ENCODE results near the gene GJA3. TPM values are rescaled to one million over a fixed set of nuclear protein-coding genes. Genes with fewer than 3 reads are reported as not detected.

The GJA3 gene
- total RNA-seq, 4 donors from 2014 or later = 0.11 to 0.54 (median 0.41) TPM

- intact Hi-C loops (cut with DNase I) = loop anchor here (10.0 kb wide), 2 partner anchors 534 to 744 kb away; no protein-coding TSS in a partner anchor
- no peaks in the 10 kb centered on the region for H3K36me3 ChIP-seq
- H3K9me3 ChIP-seq = no peaks in the 10 kb centered on the region
- no peaks in the 10 kb centered on the region for H3K4me1 ChIP-seq
- H3K27ac ChIP-seq = no peak overlapping the region
- DNase-seq = no peak
- H3K27me3 ChIP-seq = no peaks in the 10 kb centered on the region
- 64 to 74% methylated on average over 3 of the region's 3 CpGs for WGBS, 2 donors
- no peak overlapping the region for H3K4me3 ChIP-seq (replicated peaks in 1 of 3)
- no peak for TF ChIP-seq CTCF (IDR thresholded peaks at IDR 0.05)
- TF ChIP-seq POLR2A (IDR thresholded peaks at IDR 0.05) = no peak
Observed at GRCh38 chr13:20181188-20181587, 20.3 kb upstream of the GJA3 start.

- intact Hi-C loops (cut with DNase I) = no loop called here
- WGBS, 2 donors = 74 to 83% methylated on average over 5 of the region's 5 CpGs
- no peaks in the 10 kb centered on the region for H3K4me1 ChIP-seq
Observed at GRCh38 chr13:20178156-20178555, 17.3 kb upstream of the GJA3 start.

GRCh38 chr13:20177049-20177831 lies 16.4 kb upstream of the GJA3 start:
- 30 to 48% methylated on average over 33 to 60 of the region's 67 CpGs for WGBS, 2 donors
- DNase-seq = no peak
- Histone ChIP-seq H3K4me1 (no peaks in the 10 kb centered on the region), H3K27me3 (no peaks in the 10 kb centered on the region), H3K4me3 (replicated peaks in 1 of 3) (no peak overlapping the region), H3K36me3 (no peaks in the 10 kb centered on the region), H3K27ac (no peak overlapping the region), H3K9me3 (no peaks in the 10 kb centered on the region)
- TF ChIP-seq CTCF (IDR thresholded peaks at IDR 0.05) (no peak), POLR2A (IDR thresholded peaks at IDR 0.05) (no peak)
- intact Hi-C loops (cut with DNase I) = no loop called here

More at GRCh38 chr13:20178156-20178555, 17.3 kb upstream of the GJA3 start:
- Histone ChIP-seq H3K9me3 (no peaks in the 10 kb centered on the region), H3K36me3 (no peaks in the 10 kb centered on the region), H3K27ac (no peak overlapping the region), H3K27me3 (no peaks in the 10 kb centered on the region), H3K4me3 (replicated peaks in 1 of 3) (no peak overlapping the region)
- no peak for TF ChIP-seq POLR2A (IDR thresholded peaks at IDR 0.05)
- no peak for TF ChIP-seq CTCF (IDR thresholded peaks at IDR 0.05)
- no peak for DNase-seq

GRCh38 chr13:20175907-20176652 lies 15.2 kb upstream of the GJA3 start:
- no peak for TF ChIP-seq POLR2A (IDR thresholded peaks at IDR 0.05)
- TF ChIP-seq CTCF (IDR thresholded peaks at IDR 0.05) = no peak
- intact Hi-C loops (cut with DNase I) = no loop called here
- WGBS, 2 donors = 64 to 74% methylated on average over 14 of the region's 14 CpGs
- Histone ChIP-seq H3K4me3 (replicated peaks in 1 of 3) (no peak overlapping the region), H3K4me1 (no peaks in the 10 kb centered on the region), H3K9me3 (no peaks in the 10 kb centered on the region), H3K27ac (no peak overlapping the region), H3K27me3 (no peaks in the 10 kb centered on the region), H3K36me3 (no peaks in the 10 kb centered on the region)
- DNase-seq = no peak

- intact Hi-C loops (cut with DNase I) = no loop called here
- DNase-seq = no peak
- Histone ChIP-seq H3K27ac (no peak overlapping the region), H3K27me3 (no peaks in the 10 kb centered on the region), H3K4me3 (replicated peaks in 1 of 3) (no peak overlapping the region), H3K4me1 (no peaks in the 10 kb centered on the region), H3K36me3 (no peaks in the 10 kb centered on the region), H3K9me3 (no peaks in the 10 kb centered on the region)
- TF ChIP-seq CTCF (IDR thresholded peaks at IDR 0.05) (no peak), POLR2A (IDR thresholded peaks at IDR 0.05) (no peak)
- WGBS, 2 donors = 78 to 89% methylated on average over 3 of the region's 3 CpGs
Observed at GRCh38 chr13:20175406-20175794, 14.5 kb upstream of the GJA3 start.
